ENCODE data around the gene CAPN2.

Gene CAPN2

DNA sequence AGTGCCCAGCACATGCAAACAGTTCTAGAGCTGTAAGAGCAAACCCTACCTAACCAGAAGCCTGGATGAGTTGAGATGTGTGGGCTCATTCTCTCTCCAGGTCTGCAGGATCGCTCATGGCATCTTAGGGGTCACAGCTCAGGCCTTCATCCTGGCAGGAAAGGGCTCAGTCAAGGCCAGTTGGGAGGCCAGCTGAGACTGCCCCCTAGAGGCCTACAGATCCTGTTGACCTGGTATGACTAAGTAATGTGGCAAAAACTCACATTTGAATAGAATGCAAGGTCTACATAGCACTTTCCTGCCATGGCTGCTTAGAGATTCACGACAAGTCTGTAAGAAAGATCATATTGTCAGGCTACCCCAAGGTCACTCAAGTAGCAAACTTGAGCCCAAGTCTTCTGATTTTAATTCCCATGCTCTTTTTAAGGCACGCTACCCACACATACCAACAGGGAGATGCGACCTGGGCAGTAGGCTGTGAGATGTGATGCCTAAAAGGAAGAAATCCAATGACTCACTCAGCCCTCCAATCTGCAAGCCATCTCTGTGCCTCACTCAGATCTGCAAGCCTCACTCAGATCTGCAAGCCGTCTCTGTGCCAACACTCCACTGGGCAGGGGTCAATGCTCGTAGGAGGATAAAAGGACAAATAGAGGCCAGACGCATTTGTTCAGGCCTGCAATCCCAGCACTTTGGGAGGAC is 41.7 kb upstream of the CAPN2 start:
- TF ChIP-seq, protein P1, sequence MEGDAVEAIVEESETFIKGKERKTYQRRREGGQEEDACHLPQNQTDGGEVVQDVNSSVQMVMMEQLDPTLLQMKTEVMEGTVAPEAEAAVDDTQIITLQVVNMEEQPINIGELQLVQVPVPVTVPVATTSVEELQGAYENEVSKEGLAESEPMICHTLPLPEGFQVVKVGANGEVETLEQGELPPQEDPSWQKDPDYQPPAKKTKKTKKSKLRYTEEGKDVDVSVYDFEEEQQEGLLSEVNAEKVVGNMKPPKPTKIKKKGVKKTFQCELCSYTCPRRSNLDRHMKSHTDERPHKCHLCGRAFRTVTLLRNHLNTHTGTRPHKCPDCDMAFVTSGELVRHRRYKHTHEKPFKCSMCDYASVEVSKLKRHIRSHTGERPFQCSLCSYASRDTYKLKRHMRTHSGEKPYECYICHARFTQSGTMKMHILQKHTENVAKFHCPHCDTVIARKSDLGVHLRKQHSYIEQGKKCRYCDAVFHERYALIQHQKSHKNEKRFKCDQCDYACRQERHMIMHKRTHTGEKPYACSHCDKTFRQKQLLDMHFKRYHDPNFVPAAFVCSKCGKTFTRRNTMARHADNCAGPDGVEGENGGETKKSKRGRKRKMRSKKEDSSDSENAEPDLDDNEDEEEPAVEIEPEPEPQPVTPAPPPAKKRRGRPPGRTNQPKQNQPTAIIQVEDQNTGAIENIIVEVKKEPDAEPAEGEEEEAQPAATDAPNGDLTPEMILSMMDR (conservative IDR thresholded peaks at IDR 0.05), result peak; percentile 48
- H3K27ac ChIP-seq, result no peak overlapping the region

DNA sequence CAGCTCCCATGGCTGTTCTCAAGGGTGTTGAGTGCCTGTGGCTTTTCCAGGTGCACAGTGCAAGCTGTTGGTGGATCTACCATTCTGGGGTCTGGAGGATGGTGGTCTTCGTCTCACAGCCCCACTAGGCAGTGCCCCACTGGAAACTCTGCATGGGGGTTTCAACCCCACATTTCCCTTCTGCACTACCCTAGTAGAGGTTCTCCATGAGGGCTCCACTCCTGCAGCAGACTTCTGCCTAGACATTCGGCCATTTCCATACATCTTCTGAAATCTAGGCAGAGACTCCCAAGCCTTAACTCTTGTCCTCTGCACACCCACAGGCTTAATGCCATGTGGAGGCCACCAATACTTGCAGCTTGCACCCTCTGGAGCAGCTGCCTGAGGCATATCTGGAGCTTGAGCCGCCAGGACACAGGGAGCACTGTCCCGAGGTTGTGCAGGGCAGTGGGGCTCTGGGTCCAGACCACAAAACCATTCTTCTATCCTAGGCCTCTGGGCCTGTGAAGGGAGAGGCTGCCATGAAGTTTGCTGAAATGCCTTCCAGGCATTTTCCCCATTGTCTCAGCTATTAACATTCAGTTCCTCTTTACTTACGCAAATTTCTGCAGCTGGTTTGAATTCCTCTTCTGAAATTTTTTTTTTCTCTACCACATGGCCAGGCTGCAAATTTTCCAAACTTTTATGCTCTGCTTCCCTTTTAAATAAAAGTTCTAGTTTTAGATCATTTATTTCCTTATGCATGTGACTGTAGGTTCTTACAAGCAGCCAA is 38.0 kb upstream of the CAPN2 start:
- no peak overlapping the region for H3K27ac ChIP-seq
- TF ChIP-seq, protein P1 (conservative IDR thresholded peaks at IDR 0.05), result no peak

- TF ChIP-seq, protein P1 (conservative IDR thresholded peaks at IDR 0.05), result no peak
- H3K27ac ChIP-seq, result no peak overlapping the region
Observed at GRCh38 chr1:223678841-223679240, 33.5 kb upstream of the CAPN2 start.

- H3K27ac ChIP-seq, result no peak overlapping the region
- TF ChIP-seq, protein P1 (conservative IDR thresholded peaks at IDR 0.05), result no peak
Observed at GRCh38 chr1:223680188-223680587, 32.2 kb upstream of the CAPN2 start.

DNA sequence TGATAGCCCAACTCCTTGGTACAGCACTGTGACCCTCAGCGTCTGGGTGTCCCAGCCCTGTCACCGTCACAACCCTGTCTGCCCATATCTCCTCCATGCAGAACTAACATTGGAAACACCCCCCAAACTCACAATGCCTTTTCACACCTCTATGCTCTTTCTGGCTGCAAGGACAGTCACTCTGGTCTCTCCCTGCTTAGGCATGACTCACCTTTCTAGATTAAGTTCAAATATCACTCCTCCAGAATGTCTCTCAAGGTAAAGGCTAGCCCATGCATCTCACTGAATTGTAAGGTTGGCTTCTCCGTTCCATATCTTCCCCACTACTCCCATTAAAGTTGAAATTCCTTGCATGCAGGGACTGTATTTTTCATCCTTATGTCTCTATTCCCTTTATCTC is 29.8 kb upstream of the CAPN2 start:
- no peak overlapping the region for H3K27ac ChIP-seq
- TF ChIP-seq, protein P1 (conservative IDR thresholded peaks at IDR 0.05), result no peak

DNA sequence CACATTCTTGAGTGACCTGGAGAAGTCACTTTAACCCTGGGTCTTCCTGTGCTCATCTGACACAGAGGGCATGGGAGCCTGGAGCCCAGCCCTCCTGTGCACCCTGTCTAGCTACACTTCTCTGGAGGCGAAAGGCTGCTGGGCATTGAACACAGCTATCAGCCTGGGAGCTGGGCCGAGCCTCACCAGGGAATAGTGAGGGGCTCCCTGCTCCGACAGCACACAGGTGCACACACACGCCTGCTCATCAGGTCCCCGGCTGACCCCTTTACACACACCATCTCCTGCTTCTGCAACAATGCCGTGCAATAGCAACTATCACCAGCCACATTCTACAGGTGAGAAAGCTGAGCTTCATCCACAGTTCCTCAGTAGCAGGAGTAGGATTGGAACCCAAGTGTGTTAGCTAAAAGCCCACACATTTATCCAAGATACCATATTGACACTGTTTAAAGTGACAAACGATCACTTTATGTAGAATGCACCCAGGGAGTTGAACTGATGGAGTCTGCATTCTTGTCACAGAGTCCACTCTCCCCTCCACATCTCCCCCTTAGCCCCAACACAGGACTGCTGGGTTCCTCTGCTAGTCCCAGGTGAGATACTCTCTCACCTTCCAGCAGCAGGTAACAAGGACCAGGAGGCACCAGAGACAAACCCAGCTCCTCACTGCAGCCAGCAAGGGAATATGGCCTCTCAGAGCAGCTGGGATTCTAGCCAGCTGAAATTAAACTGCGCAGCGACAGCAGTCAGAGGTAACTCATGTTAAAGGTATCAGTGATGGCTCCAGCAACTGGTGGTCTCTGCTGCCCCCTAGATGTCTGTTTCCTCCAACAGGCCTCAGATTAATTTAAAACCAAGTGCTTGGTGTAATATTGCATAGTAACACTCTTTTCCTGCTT is 28.5 kb upstream of the CAPN2 start:
- no peak overlapping the region for H3K27ac ChIP-seq
- TF ChIP-seq, protein P1 (conservative IDR thresholded peaks at IDR 0.05), result peak; percentile 82

DNA sequence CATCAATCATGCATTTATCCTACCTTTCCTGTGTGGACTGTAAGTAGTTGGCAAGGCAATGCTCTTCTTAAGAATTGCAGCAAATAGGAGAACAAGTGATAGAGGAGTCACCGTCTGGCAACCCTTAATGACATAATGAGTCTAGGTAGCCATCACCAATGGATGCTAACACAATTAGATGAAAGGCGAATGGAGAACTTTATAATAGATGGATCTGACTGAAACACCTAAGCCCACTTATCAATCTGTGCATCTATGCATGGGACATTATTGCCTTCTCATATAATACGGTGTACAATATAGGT is 27.9 kb upstream of the CAPN2 start:
- TF ChIP-seq, protein P1 (conservative IDR thresholded peaks at IDR 0.05), result peak; percentile 41
- H3K27ac ChIP-seq, result no peak overlapping the region

Data from VCaP (cell line).